Heart left ventricle (tissue), 13 donors: ENCODE results near the gene SND1.

Experiments used
- CTCF ChIP-seq, 12 donors: fragments of 200-600 bp; sonication (generic) in 4 of 12; IDR thresholded peaks; one replicate each; pipeline versions ENCODE4 v1.5.0 to v1.8.0; 2018 to 2022; ENCODE audit warnings: antibody characterized with exemption in 12 of 12, mild to moderate bottlenecking in 5 of 12
- POLR2A ChIP-seq, 2 donors: fragments of 450-650 bp; IDR thresholded peaks; one replicate each; pipeline ENCODE4 v1.6.1; 2017; ENCODE audit warnings: antibody characterized with exemption in 2 of 2, mild to moderate bottlenecking in 2 of 2, moderate library complexity in 2 of 2
- donor health status: ischemic (EF 13 %, LVEDD 7.1; RV severe dilation, severe dysfunction).
- donor health status: DM: no; HTN: yes; CAD: no.
- donor health status: DM: no; HTN: no; CAD: no.
- donor health status: ischemic (EF 25% LVEDD 6.9; RV normal size, moderate dysfunction).
- donor health status: ischemic (EF 25% LVEDD 5.7; RV mildly dilated, moderate dysfunction).
- donor health status: ischemic (EF 35%, LVEDD 5.7; RV mildly dilated, moderate dysfunction).
- donor health status: nonischemic (EF 11% LVEDD 7.7; RV severe dilation, severe dysfunction).
- donor health status: DM: yes; HTN: yes; CAD: no.
- donor health status: PGD.
- donor health status: ischemic (EF 29% LVEDD 5.4; RV normal size, mild dysfunction).
- donor health status: nonischemic (EF 23%, LVEDD 6.1; RV moderate dilation, normal function).

- TF ChIP-seq CTCF (IDR thresholded peaks at IDR 0.05) (no peak), POLR2A (IDR thresholded peaks at IDR 0.05) (no peak)
These were observed 223.1 kb downstream of the SND1 start for GRCh38 chr7:127874951-127875608.
